HG03520 (cell line): ENCODE data around the gene RAB29.

Source experiments
- ATAC-seq: cut with Tn5 transposase; IDR thresholded peaks from one replicate; pipeline ENCODE4 v1.9.1; 2021; ENCODE audit warnings: mild to moderate bottlenecking, moderate library complexity; ENCODE audit not compliant: unreplicated experiment

Gene RAB29

DNA sequence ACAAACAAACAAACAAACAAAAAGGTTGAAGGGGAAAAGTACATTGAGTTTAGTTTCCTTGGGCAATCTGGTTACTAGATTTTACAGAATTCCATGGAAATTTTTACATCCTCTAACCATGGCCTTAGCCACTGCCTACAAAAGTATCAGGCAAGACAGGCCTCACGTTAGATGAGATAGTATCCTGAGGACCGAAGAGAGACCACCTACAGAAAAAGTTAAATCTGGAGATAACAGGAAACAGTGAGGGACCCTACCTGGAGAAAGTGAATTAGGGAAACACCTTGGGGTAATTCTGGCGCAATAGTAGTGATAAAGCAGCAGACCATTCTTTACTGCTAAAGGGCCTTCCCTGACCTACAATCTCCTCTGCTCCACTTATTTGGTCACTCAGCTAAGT is 8.7 kb downstream of the RAB29 start:
- no peak for ATAC-seq

DNA sequence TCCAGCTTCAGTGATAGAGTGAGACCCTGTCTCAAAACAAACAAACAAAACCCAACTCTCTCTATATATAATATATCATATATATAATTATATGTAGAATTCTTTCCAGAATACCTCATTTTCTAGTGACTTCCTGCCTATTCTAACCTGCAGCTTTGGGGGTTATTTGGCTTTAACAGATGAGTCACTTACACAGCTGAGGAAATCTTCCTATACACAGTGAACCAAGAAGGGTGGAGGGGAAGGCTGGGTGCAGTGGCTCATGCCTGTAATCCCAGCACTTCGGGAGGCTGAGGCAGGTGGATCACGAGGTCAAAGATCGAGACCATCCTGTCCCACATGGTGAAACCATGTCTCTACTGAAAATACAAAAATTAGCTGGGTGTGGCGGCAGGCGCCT is 9.2 kb downstream of the RAB29 start:
- no peak for ATAC-seq

DNA sequence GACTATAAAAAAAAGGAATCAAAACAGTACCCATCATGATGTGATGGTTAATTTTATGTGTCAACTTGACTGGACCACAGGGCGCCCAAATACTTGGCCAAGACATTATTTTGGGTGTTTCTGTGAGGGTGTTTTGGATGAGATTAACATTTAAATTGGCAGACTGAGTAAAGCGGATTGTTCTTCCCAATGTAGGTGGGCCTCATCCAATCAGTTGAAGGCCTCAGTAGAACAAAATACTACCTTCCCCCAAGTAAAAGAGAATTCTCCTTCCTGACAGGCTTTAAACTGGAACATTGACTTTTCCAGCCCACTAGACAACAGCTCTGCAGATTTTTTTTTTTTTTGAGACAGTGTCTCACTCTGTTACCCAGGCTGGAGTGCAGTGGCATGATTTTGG is 10.7 kb downstream of the RAB29 start:
- ATAC-seq, result no peak

DNA sequence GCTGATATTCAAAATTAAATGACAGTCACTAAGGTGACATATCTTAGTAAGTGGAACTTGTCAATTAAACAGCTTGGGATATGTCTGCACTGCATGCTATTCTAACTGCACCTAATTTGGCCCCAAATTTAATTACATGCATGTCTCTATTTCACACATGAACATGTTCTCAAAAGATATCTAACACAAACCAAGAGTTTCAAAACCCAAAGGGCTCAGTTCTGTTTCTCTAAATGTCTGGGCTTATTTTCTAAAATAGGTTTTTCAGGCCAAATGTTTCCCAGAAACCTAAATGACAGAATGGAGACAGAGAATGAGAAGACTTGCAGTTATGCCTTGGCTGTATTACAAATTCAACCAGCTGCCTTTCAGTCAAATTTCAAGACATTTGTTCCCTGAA is 11.3 kb downstream of the RAB29 start:
- ATAC-seq, result no peak

DNA sequence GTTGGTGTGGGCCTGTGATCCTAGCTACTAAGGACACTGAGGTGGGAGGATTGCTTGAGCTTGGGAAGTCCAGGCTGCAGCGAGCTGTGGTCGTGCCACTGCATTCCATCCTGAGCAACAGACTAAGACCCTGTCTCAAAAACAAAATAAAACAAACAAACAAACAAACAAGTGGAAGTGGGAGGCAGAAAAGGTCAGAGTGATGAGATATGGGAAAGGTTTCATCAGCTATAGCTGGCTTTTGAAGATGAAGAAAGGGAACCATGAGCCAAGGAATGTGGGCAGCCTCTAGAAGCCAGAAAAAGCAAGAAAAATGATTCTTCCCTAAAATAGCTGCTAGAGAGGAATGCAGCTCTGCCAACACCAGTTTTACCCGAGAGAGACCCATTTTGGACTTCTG is 14.7 kb downstream of the RAB29 start:
- no peak for ATAC-seq

DNA sequence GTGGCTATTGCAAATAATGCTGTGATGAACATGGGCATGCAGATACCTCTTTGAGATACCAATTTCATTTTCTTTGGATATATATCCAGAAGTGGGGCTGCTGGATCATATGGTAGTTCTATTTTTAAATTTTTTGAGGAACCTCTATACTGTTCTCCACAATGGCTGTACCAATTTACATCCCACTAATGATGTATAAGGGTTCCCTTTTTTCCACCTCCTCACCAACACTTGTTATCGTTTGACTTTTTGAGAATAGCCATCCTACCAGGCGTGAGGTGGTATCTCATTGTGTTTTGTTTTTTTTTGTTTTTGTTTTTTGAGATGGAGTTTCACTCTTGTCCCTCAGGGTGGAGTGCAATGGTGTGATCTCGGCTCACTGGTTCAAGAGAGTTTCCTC is 18.7 kb downstream of the RAB29 start:
- no peak for ATAC-seq

DNA sequence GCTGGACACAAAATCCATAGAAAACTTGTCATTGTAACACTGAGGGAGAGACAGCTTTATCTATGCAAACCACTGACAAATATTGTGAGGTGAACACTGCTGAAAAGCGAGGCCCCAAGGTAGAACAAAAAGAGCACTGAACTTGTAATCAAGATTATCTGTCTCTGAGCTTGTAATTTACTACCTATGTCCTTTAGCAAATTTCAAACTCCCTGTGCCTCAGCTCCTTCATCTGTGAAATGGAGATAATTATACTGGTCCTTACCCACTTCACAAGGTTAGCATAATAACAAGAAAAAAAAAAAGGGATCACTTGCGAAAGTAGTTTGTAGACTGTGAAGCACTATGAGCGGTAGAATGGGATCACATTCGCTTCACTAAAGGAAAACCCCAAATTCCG is 20.4 kb downstream of the RAB29 start:
- no peak for ATAC-seq

DNA sequence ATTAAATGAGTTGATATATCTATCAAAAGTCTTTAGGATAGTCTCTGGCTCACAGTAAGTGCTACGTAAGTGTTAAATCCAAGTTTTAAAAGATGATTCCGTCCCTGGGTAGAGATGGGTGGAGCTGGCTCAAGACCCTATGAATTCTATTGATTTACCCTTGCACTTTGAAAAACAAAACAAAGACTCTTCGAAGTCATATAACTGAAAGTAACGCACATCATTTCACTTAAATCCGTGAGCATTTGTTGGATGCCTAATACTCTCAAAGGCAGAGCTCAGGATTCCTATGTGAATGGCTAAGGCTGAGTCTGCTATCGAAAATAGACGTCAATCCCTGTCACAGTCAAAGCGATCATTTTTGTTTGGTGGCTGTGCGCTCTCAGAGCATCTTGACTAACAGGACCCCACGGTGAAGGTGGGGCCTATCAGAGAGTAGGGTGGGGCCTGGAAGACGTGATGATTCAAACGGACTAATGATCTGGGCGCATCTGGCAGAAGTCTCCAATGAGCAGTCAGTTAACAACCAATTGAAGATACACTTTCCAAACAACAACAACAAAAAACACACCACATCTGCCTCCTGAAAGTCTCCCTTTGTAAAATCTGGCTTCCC is 24.1 kb downstream of the RAB29 start:
- ATAC-seq, result no peak

DNA sequence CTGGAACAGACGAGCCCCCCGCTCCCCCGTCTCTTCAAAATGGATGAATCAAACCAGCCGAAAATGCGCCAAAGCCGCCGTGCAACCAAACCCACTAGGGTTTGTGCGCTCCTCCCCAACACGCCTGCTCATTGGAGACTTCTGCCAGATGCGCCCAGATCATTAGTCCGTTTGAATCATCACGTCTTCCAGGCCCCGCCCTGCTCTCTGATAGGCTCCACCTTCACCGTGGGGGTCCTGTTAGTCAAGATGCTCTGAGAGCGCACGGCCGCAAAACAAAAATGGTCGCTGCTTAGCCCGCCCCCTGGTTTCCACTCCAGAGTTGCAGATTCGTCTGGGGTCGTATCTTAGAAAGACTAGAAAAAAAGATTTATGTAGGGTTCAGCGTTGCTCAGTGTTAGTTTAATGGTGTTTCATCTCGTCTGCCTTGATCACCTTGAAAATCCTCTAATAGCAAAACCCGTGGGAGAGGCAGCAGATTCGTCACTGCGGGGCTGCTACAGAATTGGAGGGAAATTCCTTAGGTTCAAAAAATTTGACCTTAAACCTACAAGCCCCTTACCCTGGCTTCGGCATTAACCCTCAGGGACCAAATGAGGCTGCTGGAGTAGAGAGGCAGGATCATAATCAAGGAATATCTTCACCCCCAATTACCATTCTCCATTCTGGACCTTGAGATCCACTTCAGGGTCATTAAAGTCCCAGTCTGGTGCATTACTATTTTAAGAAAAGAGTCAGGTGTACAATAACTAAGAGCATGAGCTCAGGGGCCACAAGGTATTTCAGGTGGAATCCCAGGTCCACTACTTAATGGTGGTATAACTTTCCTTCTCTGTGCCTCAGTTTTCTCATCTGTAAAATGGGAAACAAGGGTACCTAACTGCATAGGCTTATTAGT is 24.9 kb downstream of the RAB29 start, which contains the start of gene NUCKS1:
Gene NUCKS1 (minus strand): TSS at position 45 of the 898 bp plus-strand sequence. CDS start 209 bp downstream, outside the sequence.
- ATAC-seq, result peak; percentile 74

DNA sequence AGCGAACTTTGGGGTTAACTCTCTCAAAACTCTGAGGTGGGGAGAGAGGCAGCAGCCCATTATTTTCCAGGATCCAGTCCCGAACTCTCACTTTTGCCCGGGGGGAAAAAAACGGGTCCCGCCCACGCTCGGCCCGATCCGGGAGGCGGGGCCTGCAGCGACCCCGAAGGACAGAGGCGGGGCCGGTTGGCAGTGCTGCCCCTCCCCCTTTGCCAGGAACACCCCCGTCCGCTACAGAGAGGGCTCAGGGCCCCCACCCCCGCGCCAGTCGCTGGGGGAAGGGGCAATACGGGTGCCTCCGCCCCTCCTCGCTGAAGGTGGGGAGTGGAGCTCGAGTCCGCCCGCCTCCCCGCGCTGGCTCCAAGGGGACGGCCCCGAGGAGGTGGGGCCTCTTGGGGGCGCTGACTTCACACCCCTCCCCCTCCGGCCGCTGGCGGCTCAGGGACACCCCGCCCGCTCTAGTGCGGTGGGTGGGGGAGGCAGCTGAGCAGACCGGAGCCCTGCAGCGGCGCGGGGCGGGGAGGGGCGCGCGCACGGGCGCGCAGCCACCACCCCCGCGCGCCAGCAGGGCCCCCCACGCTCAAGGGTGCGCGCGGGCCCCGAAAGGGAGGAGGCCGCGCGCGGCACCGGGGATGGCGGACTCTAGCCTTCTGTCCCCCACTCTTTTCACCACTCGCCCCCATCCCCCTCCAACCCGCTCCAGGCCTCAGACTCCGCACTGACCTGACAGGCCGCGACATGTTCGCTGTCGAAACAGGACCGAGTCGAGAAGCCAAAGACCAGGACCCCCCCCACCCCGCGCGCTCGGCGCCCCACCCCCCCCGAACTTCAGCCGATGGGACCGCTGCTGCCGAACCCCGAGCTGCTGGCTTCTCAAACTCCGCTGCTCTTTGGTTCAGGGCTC is 25.8 kb downstream of the RAB29 start:
- ATAC-seq, result peak; percentile 77

DNA sequence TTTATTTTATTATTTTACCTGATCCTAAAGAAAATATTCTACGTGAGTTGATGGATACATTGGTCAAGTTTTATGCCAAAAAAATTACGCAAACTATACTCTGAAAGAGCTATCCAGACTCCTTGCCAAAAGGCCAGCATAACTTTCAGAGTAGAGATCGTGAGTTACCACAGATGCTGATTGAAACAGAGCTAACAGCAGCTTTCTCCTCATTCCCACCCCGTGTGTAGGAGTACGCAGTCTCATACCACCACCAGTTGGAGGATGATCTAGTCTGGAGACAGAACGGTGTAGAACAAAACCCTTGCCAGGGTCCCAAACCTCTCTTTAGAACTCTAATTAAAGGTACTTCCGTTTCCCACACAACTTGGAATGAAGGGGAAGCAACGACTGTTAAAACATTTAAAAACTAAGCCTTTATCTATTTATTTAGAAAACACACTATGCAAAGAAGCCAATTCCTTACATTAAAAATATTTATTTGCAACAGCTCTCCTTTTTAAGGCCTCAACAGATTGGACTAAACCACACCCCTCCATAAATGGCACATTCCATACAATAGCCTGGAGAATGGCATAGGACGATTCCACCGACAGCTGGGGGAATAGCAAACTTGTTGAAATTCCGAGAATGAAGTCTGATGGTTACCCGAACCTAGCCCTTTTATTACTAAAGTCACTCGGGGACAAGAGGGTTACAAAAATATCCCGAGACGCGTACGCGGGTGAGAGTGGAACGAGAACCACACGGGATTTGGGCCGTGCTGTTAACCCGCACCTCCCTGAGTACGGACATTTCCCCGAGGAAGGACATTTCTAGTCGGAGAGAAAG is 26.7 kb downstream of the RAB29 start:
- peak; percentile 7 for ATAC-seq

DNA sequence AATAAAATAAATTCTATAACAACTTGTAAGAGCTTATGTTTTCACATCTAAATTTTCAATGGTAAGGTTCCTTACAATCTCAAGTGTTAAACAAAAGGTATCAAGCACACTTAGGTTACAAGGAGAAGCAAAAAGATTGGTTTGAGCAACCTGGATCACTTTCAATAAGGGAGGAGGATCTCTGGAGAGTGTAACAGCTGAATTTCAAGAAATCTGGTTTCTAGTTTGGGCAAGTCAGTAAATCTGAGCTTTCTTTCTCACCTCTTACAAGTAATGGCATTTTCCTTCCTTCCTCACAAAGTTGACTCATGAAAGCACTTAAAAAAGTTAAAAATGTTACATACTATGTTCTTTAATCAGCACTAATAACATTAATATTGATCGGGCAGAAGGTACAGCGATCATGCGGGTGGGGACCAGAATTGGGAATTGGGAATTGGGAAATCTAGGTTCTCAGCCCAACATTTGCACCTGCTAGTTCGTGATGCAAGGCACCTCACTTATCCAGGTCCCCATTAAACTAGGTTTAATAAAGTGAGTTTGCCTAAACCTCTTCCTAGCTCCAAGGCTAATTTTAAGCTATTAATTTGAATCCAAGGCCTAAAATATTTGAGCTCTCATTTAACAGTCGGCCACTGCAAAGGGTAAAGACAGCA is 28.4 kb downstream of the RAB29 start:
- ATAC-seq, result no peak

DNA sequence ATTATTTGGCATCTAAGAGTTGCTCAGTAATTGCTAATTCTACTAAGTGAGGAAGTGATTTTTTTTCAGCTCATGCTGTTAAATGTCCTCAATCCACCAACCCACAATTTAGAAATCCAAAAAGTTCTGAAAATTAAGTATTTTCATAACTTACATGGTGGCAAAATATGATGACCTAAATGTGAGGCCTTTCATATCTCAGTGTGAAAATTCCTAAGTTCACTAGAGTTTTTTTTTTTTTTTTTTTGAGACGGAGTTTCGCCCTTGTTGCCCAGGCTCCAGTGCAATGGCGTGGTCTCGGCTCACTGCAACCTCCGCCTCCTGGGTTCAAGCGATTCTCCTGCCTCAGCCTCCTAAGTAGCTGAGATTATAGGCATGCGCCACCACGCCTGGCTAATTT is 30.9 kb downstream of the RAB29 start:
- no peak for ATAC-seq

DNA sequence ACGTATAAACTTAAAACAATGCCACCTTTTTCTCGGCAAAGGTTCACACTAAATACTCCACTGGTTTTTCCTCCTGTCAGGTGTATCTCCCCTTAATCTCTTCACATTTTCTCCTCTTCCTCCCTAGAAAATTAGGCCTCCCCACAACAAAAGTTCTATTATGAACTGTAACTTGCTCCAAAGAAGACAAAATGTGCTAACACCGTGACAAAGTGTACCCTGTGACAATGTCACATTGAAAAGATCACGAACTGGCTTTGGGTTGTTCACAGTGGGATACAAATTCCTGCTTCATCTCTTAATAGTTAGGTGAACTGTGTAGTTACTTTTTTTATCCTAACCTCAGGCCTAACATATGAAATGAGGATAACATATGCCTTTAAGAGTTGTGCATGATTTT is 31.3 kb downstream of the RAB29 start:
- no peak for ATAC-seq

DNA sequence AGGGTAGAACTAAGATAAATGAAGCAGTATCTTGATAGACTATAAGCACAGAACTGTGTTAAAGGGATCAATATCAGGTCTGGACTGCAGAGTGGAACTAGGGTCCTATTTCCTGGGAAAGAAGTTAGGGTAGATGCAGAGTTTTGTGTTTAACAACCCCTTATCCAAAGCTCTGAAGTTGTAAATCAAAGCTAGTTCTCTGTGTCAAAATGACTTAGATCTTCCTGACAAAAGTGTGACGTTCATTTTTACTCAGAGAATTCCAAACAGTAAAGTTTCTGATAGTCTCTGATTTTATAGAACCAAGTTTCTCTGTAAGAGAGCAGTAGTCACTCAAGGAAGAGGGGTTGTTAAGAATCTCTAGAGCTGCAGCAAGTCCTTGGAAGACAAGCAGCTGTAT is 33.6 kb downstream of the RAB29 start:
- ATAC-seq, result no peak

DNA sequence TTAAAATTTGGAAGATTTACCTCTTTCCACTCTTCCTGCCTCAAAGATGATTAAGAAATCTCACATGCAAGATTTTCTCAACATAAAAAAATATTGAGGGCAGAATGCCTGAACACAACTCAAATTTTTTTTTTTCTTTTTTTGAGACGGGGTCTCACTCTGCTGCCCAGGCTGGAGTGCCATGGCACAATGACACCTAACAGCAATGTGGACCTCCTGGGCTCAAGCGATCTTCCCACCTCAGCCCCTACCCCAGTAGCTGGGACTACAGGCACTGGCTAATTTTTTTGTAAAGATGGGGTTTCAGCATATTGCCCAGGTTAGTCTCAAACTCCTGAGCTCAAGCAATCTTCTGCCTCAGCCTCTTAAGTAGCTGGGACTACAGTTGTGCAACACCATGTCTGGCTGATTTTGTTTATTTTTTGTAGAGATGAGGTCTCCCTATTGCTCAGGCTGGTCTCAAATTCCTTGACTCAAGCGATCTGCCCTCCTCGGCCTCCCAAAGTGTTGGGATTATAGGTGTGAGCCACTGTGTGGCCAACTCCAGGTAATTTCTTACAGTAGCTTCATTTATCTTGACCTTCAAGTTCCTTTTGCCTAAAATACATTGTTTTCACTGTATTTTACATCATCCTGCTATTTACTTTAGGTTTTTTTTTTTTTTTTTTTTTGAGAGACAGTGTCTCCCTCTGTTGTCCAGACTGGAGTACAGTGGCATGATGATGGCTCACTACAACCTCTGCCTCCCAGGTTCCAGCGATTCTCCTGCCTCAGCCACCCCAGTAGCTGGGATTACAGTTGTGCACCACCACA is 35.7 kb downstream of the RAB29 start:
- no peak for ATAC-seq

DNA sequence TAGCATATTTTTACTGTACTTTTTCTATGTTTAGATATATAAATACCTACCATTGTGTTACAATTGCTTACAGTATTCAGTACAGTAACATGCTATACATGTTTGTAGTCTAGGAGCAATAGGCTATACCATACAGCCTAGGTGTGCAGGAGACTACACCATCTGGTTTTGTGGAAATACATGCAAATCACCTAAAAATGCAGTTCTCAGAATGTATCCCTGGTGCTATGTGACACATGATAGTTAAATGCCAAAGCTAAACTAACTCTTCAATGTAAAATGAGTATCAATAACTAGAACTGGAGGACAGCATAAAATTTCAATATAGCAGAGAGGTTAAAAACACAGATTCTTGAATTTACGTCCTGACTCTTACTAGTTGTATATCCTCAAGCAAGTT is 40.1 kb downstream of the RAB29 start:
- no peak for ATAC-seq

DNA sequence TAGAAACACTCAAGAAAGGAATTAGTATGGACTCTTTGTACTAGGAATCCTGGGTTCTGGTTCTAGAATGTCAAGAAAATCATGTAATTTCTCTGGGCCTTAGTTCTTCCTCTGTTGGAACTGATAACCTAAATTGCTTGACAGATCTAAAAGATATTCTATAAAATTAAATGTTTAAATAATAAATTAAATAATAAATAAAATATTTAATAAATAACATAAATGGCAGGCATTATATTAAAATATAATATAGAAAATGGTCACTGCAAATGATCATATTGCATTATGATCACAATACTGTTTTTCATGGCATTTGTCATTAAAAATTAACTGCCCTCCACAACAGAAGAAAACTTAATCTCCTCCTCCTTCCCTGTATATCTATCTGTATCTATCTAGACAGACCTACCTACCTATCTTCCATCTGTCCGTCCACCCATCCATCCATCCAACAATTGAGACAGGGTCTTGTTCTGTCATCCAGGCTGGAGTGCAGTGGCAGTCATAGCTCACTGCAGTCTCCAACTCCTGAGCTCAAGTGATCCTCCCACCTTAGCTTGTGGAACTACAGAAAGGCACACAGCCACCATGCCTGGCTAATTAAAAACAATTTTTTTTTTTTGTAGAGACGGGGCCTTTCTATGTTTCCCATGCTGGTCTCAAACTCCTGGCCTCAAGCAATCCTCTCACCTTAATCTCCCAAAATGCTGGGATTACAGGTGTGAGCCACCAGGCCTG is 41.7 kb downstream of the RAB29 start:
- no peak for ATAC-seq
